Measurements from ENCODE around the gene C2orf76.

C2orf76 gene

GRCh38 chr2:119397196-119397595, 30.6 kb upstream of the C2orf76 start:
- Histone ChIP-seq H3K27me3 (ENCODE audit: control insufficient read depth, insufficient read depth, low read length) (no peaks in the 10 kb centered on the region), H3K4me1 (ENCODE audit: control insufficient read depth, insufficient read depth, low read length) (no peaks in the 10 kb centered on the region), H3K9me3 (ENCODE audit: control insufficient read depth, insufficient read depth, low read length) (no peaks in the 10 kb centered on the region), H3K27ac (ENCODE audit: low read depth, low read length) (no peak overlapping the region), H3K9ac (ENCODE audit: low read depth, low read length) (no peak overlapping the region), H3K4me3 (ENCODE audit: low read depth, low read length) (no peak overlapping the region), H3K36me3 (ENCODE audit: control insufficient read depth, insufficient read depth, low read length) (no peaks in the 10 kb centered on the region)

GRCh38 chr2:119393971-119394748, 27.5 kb upstream of the C2orf76 start:
- Histone ChIP-seq H3K27ac (ENCODE audit: low read depth, low read length) (no peak overlapping the region), H3K4me3 (ENCODE audit: low read depth, low read length) (no peak overlapping the region), H3K36me3 (ENCODE audit: control insufficient read depth, insufficient read depth, low read length) (no peaks in the 10 kb centered on the region), H3K9me3 (ENCODE audit: control insufficient read depth, insufficient read depth, low read length) (no peaks in the 10 kb centered on the region), H3K27me3 (ENCODE audit: control insufficient read depth, insufficient read depth, low read length) (no peaks in the 10 kb centered on the region), H3K9ac (ENCODE audit: low read depth, low read length) (no peak overlapping the region), H3K4me1 (ENCODE audit: control insufficient read depth, insufficient read depth, low read length) (peaks cover 7% of the 10 kb centered on the region)

GRCh38 chr2:119389615-119390306, 23.1 kb upstream of the C2orf76 start:
- H3K27me3 ChIP-seq (ENCODE audit: control insufficient read depth, insufficient read depth, low read length) = no peaks in the 10 kb centered on the region
- H3K27ac ChIP-seq (ENCODE audit: low read depth, low read length) = no peak overlapping the region
- no peaks in the 10 kb centered on the region for H3K9me3 ChIP-seq (ENCODE audit: control insufficient read depth, insufficient read depth, low read length)
- H3K36me3 ChIP-seq (ENCODE audit: control insufficient read depth, insufficient read depth, low read length) = no peaks in the 10 kb centered on the region
- H3K4me1 ChIP-seq (ENCODE audit: control insufficient read depth, insufficient read depth, low read length) = peaks cover 8% of the 10 kb centered on the region
- no peak overlapping the region for H3K9ac ChIP-seq (ENCODE audit: low read depth, low read length)
- H3K4me3 ChIP-seq (ENCODE audit: low read depth, low read length) = no peak overlapping the region

DNA sequence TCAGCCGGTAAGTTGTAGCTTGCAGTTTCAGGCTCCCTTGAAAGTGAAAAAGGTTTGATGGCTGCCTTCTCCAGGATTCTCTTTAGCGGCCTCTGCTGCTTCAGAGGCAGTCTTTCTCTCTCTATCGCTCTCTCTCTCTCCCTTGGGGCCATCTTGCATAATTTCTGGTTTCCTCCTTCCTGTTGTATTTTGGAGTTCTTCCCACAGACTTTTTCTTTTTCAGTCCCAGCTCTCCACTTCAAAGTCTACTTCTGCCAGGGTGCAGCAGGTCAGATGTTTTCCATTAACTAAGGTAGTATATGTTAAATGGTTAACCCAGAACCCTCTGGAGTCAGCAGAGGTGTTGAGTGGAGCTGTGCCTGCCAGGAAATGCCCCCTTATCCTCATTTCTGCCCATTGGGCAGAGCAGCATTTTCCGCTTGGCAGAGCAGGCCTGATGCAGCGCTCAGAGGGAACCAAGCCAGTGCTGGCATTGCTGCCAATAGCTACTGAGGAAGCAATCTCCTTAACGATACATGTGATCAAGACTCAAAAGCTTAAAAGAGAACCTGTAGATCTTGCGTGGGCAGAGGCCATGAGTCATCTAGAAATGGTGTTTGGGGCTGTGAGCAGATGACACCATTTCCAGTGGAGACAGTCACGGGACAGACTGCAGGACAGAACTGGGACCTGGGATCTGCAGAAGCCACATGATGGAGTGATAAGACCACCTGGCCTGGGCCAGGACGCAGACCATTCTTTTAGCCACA, 20.9 kb upstream of the C2orf76 start:
- Histone ChIP-seq H3K9me3 (ENCODE audit: control insufficient read depth, insufficient read depth, low read length) (no peaks in the 10 kb centered on the region), H3K4me1 (ENCODE audit: control insufficient read depth, insufficient read depth, low read length) (peaks cover 8% of the 10 kb centered on the region), H3K27ac (ENCODE audit: low read depth, low read length) (no peak overlapping the region), H3K36me3 (ENCODE audit: control insufficient read depth, insufficient read depth, low read length) (no peaks in the 10 kb centered on the region), H3K27me3 (ENCODE audit: control insufficient read depth, insufficient read depth, low read length) (no peaks in the 10 kb centered on the region), H3K4me3 (ENCODE audit: low read depth, low read length) (no peak overlapping the region), H3K9ac (ENCODE audit: low read depth, low read length) (no peak overlapping the region)

GRCh38 chr2:119385466-119385865, 18.8 kb upstream of the C2orf76 start:
- Histone ChIP-seq H3K4me1 (ENCODE audit: control insufficient read depth, insufficient read depth, low read length) (peaks cover 8% of the 10 kb centered on the region), H3K4me3 (ENCODE audit: low read depth, low read length) (no peak overlapping the region), H3K27me3 (ENCODE audit: control insufficient read depth, insufficient read depth, low read length) (no peaks in the 10 kb centered on the region), H3K27ac (ENCODE audit: low read depth, low read length) (no peak overlapping the region), H3K9me3 (ENCODE audit: control insufficient read depth, insufficient read depth, low read length) (no peaks in the 10 kb centered on the region), H3K9ac (ENCODE audit: low read depth, low read length) (no peak overlapping the region), H3K36me3 (ENCODE audit: control insufficient read depth, insufficient read depth, low read length) (no peaks in the 10 kb centered on the region)

DNA sequence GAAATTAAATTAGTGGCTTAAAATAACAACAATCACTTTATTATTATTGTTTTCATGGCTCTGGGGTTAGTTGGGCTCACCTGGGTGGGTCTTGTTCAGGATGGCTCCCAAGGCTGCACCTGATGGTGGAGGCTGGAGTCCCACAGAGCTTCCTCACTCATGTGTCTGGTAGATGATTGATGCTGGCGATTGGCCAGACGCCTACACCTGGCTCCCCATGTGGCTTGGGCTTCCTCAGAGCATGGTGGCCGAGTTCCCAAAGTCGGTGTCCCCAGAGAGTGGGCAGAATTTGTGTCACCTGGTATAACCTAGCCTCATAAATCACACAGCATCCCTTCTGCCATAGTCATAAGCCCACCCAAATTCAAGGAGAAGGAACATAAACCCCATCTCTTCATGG, 18.3 kb upstream of the C2orf76 start:
- Histone ChIP-seq H3K27ac (ENCODE audit: low read depth, low read length) (no peak overlapping the region), H3K9me3 (ENCODE audit: control insufficient read depth, insufficient read depth, low read length) (no peaks in the 10 kb centered on the region), H3K4me3 (ENCODE audit: low read depth, low read length) (no peak overlapping the region), H3K4me1 (ENCODE audit: control insufficient read depth, insufficient read depth, low read length) (peaks cover 8% of the 10 kb centered on the region), H3K36me3 (ENCODE audit: control insufficient read depth, insufficient read depth, low read length) (no peaks in the 10 kb centered on the region), H3K27me3 (ENCODE audit: control insufficient read depth, insufficient read depth, low read length) (no peaks in the 10 kb centered on the region), H3K9ac (ENCODE audit: low read depth, low read length) (no peak overlapping the region)

- Histone ChIP-seq H3K36me3 (ENCODE audit: control insufficient read depth, insufficient read depth, low read length) (no peaks in the 10 kb centered on the region), H3K27me3 (ENCODE audit: control insufficient read depth, insufficient read depth, low read length) (no peaks in the 10 kb centered on the region), H3K9ac (ENCODE audit: low read depth, low read length) (no peak overlapping the region), H3K9me3 (ENCODE audit: control insufficient read depth, insufficient read depth, low read length) (no peaks in the 10 kb centered on the region), H3K4me1 (ENCODE audit: control insufficient read depth, insufficient read depth, low read length) (no peaks in the 10 kb centered on the region), H3K4me3 (ENCODE audit: low read depth, low read length) (no peak overlapping the region), H3K27ac (ENCODE audit: low read depth, low read length) (no peak overlapping the region)
Measured at GRCh38 chr2:119383410-119384140, 16.9 kb upstream of the C2orf76 start.

GRCh38 chr2:119378566-119378965, 11.9 kb upstream of the C2orf76 start:
- H3K27me3 ChIP-seq (ENCODE audit: control insufficient read depth, insufficient read depth, low read length) = no peaks in the 10 kb centered on the region
- no peak overlapping the region for H3K4me3 ChIP-seq (ENCODE audit: low read depth, low read length)
- peaks cover 1% of the 10 kb centered on the region for H3K36me3 ChIP-seq (ENCODE audit: control insufficient read depth, insufficient read depth, low read length)
- no peak overlapping the region for H3K27ac ChIP-seq (ENCODE audit: low read depth, low read length)
- no peaks in the 10 kb centered on the region for H3K9me3 ChIP-seq (ENCODE audit: control insufficient read depth, insufficient read depth, low read length)
- no peak overlapping the region for H3K9ac ChIP-seq (ENCODE audit: low read depth, low read length)
- H3K4me1 ChIP-seq (ENCODE audit: control insufficient read depth, insufficient read depth, low read length) = no peaks in the 10 kb centered on the region

DNA sequence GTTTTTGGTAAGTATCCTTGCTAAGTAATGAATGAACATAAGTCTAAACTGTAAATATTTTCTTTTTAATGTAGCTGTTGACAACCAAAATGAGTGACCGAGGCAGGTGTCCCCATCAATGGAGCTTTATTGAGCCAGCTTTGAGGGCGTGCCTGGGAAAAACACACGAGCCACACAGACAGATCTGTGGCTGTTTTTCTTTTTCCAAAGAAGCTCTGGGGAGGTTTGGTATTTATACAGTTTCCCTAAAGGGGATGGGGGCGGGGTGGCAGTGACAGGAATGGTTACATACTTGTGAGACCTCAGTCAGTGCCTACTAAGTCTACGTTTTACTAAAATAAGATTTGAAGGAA, 11.3 kb upstream of the C2orf76 start:
- Histone ChIP-seq H3K9ac (ENCODE audit: low read depth, low read length) (no peak overlapping the region), H3K9me3 (ENCODE audit: control insufficient read depth, insufficient read depth, low read length) (no peaks in the 10 kb centered on the region), H3K27ac (ENCODE audit: low read depth, low read length) (no peak overlapping the region), H3K36me3 (ENCODE audit: control insufficient read depth, insufficient read depth, low read length) (peaks cover 7% of the 10 kb centered on the region), H3K27me3 (ENCODE audit: control insufficient read depth, insufficient read depth, low read length) (no peaks in the 10 kb centered on the region), H3K4me1 (ENCODE audit: control insufficient read depth, insufficient read depth, low read length) (no peaks in the 10 kb centered on the region), H3K4me3 (ENCODE audit: low read depth, low read length) (no peak overlapping the region)

GRCh38 chr2:119377294-119377992, 10.8 kb upstream of the C2orf76 start:
- Histone ChIP-seq H3K4me1 (ENCODE audit: control insufficient read depth, insufficient read depth, low read length) (no peaks in the 10 kb centered on the region), H3K9me3 (ENCODE audit: control insufficient read depth, insufficient read depth, low read length) (no peaks in the 10 kb centered on the region), H3K36me3 (ENCODE audit: control insufficient read depth, insufficient read depth, low read length) (peaks cover 12% of the 10 kb centered on the region), H3K27me3 (ENCODE audit: control insufficient read depth, insufficient read depth, low read length) (no peaks in the 10 kb centered on the region), H3K9ac (ENCODE audit: low read depth, low read length) (no peak overlapping the region), H3K27ac (ENCODE audit: low read depth, low read length) (no peak overlapping the region), H3K4me3 (ENCODE audit: low read depth, low read length) (no peak overlapping the region)
